Naive B cell (primary cell): ENCODE data around the gene TMEM54. TPM values are rescaled to one million over a fixed set of nuclear protein-coding genes. Genes with fewer than 3 reads are reported as not detected.
"Not testable (repeated sequence)": the region's sequence is repeated elsewhere in the genome, so short reads cannot be mapped to it uniquely, and the experiment has no call there.

Experiments used
- ATAC-seq, 2 donors: fragments of 150-1000 bp; cut with Tn5 transposase; 2 replicates each; pipeline ENCODE4 v1.10.0; 2021; ENCODE audit warnings: low read depth in 2 of 2, mild to moderate bottlenecking in 2 of 2, moderate library complexity in 2 of 2
- DNase-seq: peaks from one replicate; pipeline ENCODE4 v3.0.0; 2022
- H3K27ac Mint-ChIP-seq, 6 donors: one replicate each; pipeline ENCODE4 v1.8.0; 2020 to 2022; ENCODE audit warnings: mild to moderate bottlenecking in 6 of 6, mixed read lengths in 6 of 6, moderate library complexity in 5 of 6, inconsistent platforms in 2 of 6
- H3K27me3 Mint-ChIP-seq, 3 donors: one replicate each; pipeline ENCODE4 v1.8.0; 2021 to 2022; ENCODE audit warnings: mixed read lengths in 3 of 3, mild to moderate bottlenecking in 1 of 3
- H3K36me3 Mint-ChIP-seq, 2 donors: one replicate each; pipeline ENCODE4 v1.8.0; 2020 to 2022; ENCODE audit warnings: mixed read lengths in 2 of 2, inconsistent platforms in 1 of 2, mild to moderate bottlenecking in 1 of 2
- H3K4me1 Mint-ChIP-seq, 3 donors: one replicate each; pipeline ENCODE4 v1.8.0; 2020 to 2022; ENCODE audit warnings: mixed read lengths in 3 of 3, inconsistent platforms in 1 of 3, mild to moderate bottlenecking in 1 of 3, moderate library complexity in 1 of 3
- H3K4me3 Mint-ChIP-seq, 8 donors: one replicate each; pipeline ENCODE4 v1.8.0; 2020 to 2022; ENCODE audit warnings: mild to moderate bottlenecking in 8 of 8, mixed read lengths in 8 of 8, moderate library complexity in 8 of 8, inconsistent platforms in 2 of 8
- H3K9me3 Mint-ChIP-seq, 7 donors: one replicate each; pipeline ENCODE4 v1.8.0; 2020 to 2022; ENCODE audit warnings: mixed read lengths in 7 of 7, mild to moderate bottlenecking in 5 of 7, inconsistent platforms in 2 of 7, moderate library complexity in 1 of 7
- polyA plus RNA-seq, 6 donors: library from polyadenylated mRNA; unstranded; fragments of 300-500 nt; fragmentation: Illumina TruSeq; gene quantifications; one replicate each; pipeline ENCODE4 v1.2.3, GENCODE V29; 2021; ENCODE audit warnings: low read depth in 6 of 6

Gene TMEM54
- polyA plus RNA-seq, 6 donors from 2014 or later = not detected

DNA sequence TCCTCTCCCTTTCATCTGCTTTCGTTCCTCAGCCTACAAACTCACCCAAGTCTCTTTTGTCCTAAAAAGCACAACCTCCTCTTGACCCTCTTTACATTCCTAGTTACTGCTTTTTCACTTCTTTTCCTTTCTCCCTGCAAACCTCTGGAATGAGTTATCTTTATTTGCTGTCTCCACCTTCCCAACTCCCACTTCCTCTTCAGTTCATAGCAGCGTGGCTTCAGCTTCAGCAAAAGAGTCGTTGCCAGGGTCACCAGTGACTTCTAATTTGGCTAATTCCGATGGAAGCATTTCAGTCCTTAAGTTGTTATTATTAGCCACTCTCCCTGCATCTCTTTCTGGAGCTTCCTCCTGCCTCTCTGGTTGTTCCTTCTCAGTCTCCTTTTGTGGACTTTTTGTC lies 6.2 kb upstream of the TMEM54 start:
- Mint-ChIP-seq H3K4me3 (no peak overlapping the region), H3K36me3 (no peaks in the 10 kb centered on the region), H3K9me3 (no peaks in the 10 kb centered on the region), H3K27ac (no peak overlapping the region), H3K27me3 (peaks cover 14 to 27% (median 18%) of the 10 kb centered on the region in 3 donors), H3K4me1 (peaks cover 0 to 2% (median 0%) of the 10 kb centered on the region in 3 donors)
- DNase-seq = no peak
- ATAC-seq = no peak

DNA sequence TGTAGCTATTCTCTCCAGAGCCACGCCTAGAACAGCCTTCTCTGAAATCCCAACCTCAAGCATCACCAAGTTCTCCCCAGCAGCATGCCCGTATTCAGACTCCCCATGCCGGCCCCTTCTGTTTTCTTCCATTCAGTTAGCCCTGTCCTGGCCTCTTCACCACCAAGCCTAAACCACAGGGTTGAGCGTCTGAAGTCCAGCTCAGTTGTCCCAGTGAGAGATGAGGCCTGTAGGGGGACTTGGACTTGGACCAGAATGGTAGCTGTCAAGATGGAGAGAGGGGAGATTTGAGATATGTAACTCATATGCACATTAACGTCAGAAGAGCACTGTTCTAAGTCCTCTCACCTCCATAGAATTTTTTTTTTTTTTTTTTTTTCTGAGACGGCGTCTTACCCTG lies 5.5 kb upstream of the TMEM54 start:
- Mint-ChIP-seq H3K4me3 (no peak overlapping the region), H3K27ac (no peak overlapping the region), H3K4me1 (peaks cover 0 to 5% (median 2%) of the 10 kb centered on the region in 3 donors), H3K36me3 (no peaks in the 10 kb centered on the region), H3K9me3 (peaks cover 0 to 3% (median 0%) of the 10 kb centered on the region in 7 donors), H3K27me3 (peaks cover 18 to 35% (median 26%) of the 10 kb centered on the region in 3 donors)
- DNase-seq = no peak
- no peak for ATAC-seq

DNA sequence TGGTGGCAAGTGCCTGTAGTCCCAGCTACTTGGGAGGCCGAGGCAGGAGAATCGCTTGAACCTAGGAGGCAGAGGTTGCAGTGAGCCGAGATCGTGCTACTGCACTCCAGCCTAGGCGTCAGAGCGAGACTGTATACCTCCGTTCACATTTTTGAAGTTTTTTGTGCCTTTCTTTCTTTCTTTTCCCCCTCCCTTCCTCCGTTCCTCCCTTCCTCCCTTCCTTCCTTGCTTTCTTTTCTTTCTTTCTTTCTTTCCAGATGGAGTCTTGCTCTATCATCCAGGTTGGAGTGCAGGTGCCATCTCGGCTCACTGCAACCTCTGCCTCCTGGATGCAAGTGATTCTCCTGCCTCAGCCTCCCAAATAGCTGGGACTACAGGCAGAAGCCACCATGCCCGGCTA lies 4.4 kb upstream of the TMEM54 start:
- peaks cover 21 to 41% (median 33%) of the 10 kb centered on the region in 3 donors for H3K27me3 Mint-ChIP-seq
- not testable (repeated sequence) for H3K4me1 Mint-ChIP-seq, H3K9me3 Mint-ChIP-seq, ATAC-seq, H3K27ac Mint-ChIP-seq, H3K36me3 Mint-ChIP-seq, H3K4me3 Mint-ChIP-seq, DNase-seq

GRCh38 chr1:32904797-32905196 lies 3.6 kb upstream of the TMEM54 start:
- Mint-ChIP-seq H3K9me3 (peaks cover 0 to 3% (median 0%) of the 10 kb centered on the region in 7 donors), H3K27ac (no peak overlapping the region), H3K27me3 (peaks cover 22 to 44% (median 41%) of the 10 kb centered on the region in 3 donors), H3K4me1 (peaks cover 5 to 11% (median 5%) of the 10 kb centered on the region in 3 donors), H3K4me3 (no peak overlapping the region), H3K36me3 (no peaks in the 10 kb centered on the region)
- ATAC-seq (no peak), DNase-seq (no peak)

DNA sequence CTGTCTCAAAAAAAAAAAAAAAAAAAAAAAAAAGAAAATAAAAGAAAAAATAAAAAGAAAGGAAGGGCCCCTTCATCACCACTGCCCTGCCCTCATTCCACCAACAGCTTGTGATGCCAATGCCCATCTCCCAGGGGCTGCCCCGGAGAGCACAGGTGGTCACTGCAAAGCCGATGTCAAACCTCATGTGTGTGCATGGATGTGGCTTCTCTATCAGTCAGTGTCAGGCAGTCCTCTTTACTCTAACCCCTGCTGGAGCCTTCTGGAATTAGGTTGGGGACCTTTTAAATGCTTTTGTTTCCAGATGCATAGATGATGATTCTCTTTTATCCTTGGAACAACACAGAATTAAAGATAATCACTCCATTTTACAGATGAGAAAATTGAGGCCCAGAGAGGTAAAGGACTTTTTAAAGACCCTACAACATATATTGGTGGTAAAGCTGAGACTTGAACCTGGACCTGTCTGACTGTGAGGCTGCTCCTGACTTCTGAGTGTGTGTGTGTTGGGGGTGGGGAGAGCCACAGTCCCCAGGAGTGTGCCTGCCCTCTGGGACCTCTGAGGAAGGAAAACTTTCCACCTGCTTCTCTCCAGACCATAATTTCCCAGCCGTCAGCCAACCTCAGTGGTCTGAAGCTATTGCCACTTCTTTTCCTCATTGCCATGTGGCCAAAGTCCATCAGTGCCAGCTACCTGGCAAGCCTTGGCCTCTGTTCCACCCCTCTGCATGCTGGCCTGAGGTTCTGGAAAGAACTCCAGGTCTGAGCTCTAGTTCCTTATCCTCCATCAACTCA lies 3.0 kb upstream of the TMEM54 start:
- no peak overlapping the region for H3K4me3 Mint-ChIP-seq
- peaks cover 0 to 3% (median 0%) of the 10 kb centered on the region in 7 donors for H3K9me3 Mint-ChIP-seq
- DNase-seq (no peak), ATAC-seq (no peak)
- no peaks in the 10 kb centered on the region for H3K36me3 Mint-ChIP-seq
- H3K27ac Mint-ChIP-seq = no peak overlapping the region
- H3K4me1 Mint-ChIP-seq = peaks cover 5 to 11% (median 5%) of the 10 kb centered on the region in 3 donors
- peaks cover 22 to 47% (median 44%) of the 10 kb centered on the region in 3 donors for H3K27me3 Mint-ChIP-seq

DNA sequence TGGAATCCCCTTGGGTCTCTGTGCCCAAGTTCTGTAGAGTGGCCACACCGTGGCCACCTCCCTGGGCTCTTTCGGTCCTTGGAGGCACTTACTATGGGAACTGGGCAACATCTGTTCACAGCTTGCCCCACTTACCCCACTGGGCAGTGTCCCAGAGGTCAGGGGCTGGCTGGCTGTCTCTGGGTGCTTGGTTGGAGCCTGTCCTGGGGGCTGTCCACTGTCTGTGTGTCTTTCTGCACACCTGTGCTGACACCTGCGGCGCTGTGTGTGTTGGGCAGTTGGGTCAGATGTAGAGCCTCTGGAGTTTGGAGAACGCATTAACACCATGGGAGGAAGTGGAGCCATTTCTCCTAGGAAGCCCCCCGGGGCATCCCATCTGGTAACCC lies 1.3 kb upstream of the TMEM54 start:
- Mint-ChIP-seq H3K4me3 (peak overlapping the region; percentile 54 to 85 (median 74)), H3K27me3 (peaks cover 31 to 64% (median 61%) of the 10 kb centered on the region in 3 donors), H3K9me3 (peaks cover 0 to 3% (median 0%) of the 10 kb centered on the region in 7 donors), H3K27ac (no peak overlapping the region), H3K36me3 (no peaks in the 10 kb centered on the region), H3K4me1 (peaks cover 5 to 11% (median 5%) of the 10 kb centered on the region in 3 donors)
- ATAC-seq (no peak), DNase-seq (no peak)

DNA sequence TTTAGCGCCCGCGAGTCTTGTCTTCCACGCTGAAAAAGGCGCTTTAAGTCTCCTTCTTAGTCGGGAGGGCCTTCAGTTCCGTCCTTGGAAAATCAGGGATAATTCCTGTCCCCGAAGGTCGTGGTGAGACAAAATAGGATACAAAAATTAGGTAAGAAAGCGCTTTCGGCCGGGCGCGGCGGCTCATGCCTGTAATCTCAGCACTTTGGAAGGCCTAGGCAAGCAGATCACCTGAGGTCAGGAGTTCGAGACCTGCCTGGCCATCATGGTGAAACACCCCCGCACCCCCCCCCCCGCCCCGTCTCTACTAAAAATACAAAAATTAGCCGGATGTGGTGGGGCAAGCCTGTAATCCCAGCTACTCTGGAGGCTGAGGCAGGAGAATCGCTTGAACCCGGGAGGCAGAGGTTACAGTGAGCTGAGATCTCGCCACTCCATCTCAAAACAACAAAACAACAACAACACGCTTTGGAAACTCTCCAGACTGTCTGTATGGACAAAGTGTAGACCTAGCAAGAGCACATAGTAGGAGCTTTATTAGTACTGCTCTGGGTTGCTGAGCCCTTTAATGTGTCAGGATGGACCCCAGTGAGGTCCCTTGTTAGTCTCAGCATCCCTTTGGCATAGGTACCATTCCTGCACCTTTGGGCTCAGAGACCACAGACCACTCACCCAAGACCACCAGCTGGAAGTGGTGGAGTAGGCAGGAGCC lies 790 bp upstream of the TMEM54 start:
- Mint-ChIP-seq H3K4me1 (peaks cover 5 to 11% (median 5%) of the 10 kb centered on the region in 3 donors), H3K9me3 (peaks cover 0 to 3% (median 0%) of the 10 kb centered on the region in 7 donors), H3K27me3 (peaks cover 37 to 69% (median 66%) of the 10 kb centered on the region in 3 donors), H3K36me3 (no peaks in the 10 kb centered on the region), H3K4me3 (peak overlapping the region; percentile 54 to 89 (median 82)), H3K27ac (peak overlapping the region in 1 of 6 donors; percentile 36)
- DNase-seq (no peak), ATAC-seq (no peak)

DNA sequence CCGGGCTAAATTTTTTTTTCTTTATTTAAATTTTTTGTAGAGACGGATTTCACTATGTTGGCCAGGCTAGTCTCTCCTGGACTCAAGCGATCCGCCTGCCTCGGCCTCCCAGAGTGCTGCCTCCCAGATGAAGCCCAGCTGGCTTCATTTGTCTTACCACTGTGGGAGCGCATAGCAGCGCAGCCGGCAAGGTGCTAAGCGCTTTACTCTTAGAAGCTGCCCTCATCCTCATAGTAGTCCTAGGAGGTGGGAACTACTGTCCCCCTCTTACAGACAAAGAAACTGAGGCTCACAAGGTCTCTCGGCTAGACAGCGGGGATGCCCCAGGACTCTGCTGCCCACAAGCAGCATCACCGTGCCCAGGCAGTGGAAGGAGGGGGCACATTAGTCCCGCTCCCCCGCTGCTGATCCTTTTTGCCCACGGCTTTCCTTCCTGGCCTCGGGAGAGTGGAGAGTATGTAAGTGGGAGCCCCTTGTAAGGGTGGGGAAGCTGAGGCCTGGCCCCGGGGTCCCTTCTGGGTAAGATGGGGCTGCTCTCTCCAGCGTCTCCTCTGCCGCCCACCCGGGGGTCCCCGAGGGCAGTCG lies 726 bp downstream of the TMEM54 start:
- Mint-ChIP-seq H3K27me3 (peaks cover 48 to 84% (median 81%) of the 10 kb centered on the region in 3 donors), H3K4me3 (peak overlapping the region; percentile 47 to 86 (median 81)), H3K9me3 (peaks cover 0 to 3% (median 0%) of the 10 kb centered on the region in 7 donors), H3K4me1 (peaks cover 5 to 11% (median 5%) of the 10 kb centered on the region in 3 donors), H3K36me3 (no peaks in the 10 kb centered on the region), H3K27ac (no peak overlapping the region)
- DNase-seq (no peak), ATAC-seq (no peak)

- no peaks in the 10 kb centered on the region for H3K36me3 Mint-ChIP-seq
- peaks cover 48 to 91% (median 75%) of the 10 kb centered on the region in 3 donors for H3K27me3 Mint-ChIP-seq
- H3K4me3 Mint-ChIP-seq = peak overlapping the region in 5 of 8 donors; percentile 8 to 38 (median 16)
- peaks cover 0 to 3% (median 0%) of the 10 kb centered on the region in 7 donors for H3K9me3 Mint-ChIP-seq
- DNase-seq (no peak), ATAC-seq (no peak)
- no peak overlapping the region for H3K27ac Mint-ChIP-seq
- peaks cover 5 to 11% (median 5%) of the 10 kb centered on the region in 3 donors for H3K4me1 Mint-ChIP-seq
Measured at GRCh38 chr1:32899586-32900296, 1.4 kb downstream of the TMEM54 start.

GRCh38 chr1:32898958-32899357 lies 2.2 kb downstream of the TMEM54 start:
- ATAC-seq = no peak
- Mint-ChIP-seq H3K36me3 (no peaks in the 10 kb centered on the region), H3K4me3 (peak overlapping the region in 2 of 8 donors; percentile 16 to 33), H3K4me1 (peaks cover 5 to 12% (median 5%) of the 10 kb centered on the region in 3 donors), H3K27me3 (peaks cover 48 to 90% (median 68%) of the 10 kb centered on the region in 3 donors), H3K27ac (peak overlapping the region in 1 of 6 donors; percentile 54), H3K9me3 (peaks cover 0 to 3% (median 0%) of the 10 kb centered on the region in 7 donors)
- no peak for DNase-seq

GRCh38 chr1:32898056-32898455 lies 3.1 kb downstream of the TMEM54 start:
- Mint-ChIP-seq H3K27ac (no peak overlapping the region), H3K36me3 (no peaks in the 10 kb centered on the region), H3K4me1 (peaks cover 9 to 16% (median 13%) of the 10 kb centered on the region in 3 donors), H3K4me3 (no peak overlapping the region), H3K27me3 (peaks cover 45 to 93% (median 70%) of the 10 kb centered on the region in 3 donors), H3K9me3 (peaks cover 0 to 3% (median 0%) of the 10 kb centered on the region in 7 donors)
- ATAC-seq (no peak), DNase-seq (no peak)

- H3K36me3 Mint-ChIP-seq = peaks cover 0 to 4% of the 10 kb centered on the region in 2 donors
- DNase-seq (no peak), ATAC-seq (no peak)
- H3K27me3 Mint-ChIP-seq = peaks cover 42 to 93% (median 70%) of the 10 kb centered on the region in 3 donors
- H3K27ac Mint-ChIP-seq = peak overlapping the region in 2 of 6 donors; percentile 44 to 51
- peaks cover 0 to 3% (median 2%) of the 10 kb centered on the region in 7 donors for H3K9me3 Mint-ChIP-seq
- H3K4me3 Mint-ChIP-seq = peak overlapping the region in 2 of 8 donors; percentile 14 to 29
- H3K4me1 Mint-ChIP-seq = peaks cover 11 to 21% (median 17%) of the 10 kb centered on the region in 3 donors
Measured at GRCh38 chr1:32897082-32898049, 3.8 kb downstream of the TMEM54 start.
